Measurements from ENCODE around the gene ZC3H15. TPM values are rescaled to one million over a fixed set of nuclear protein-coding genes. Genes with fewer than 3 reads are reported as not detected.

The ZC3H15 gene
- total RNA-seq, 1 experiment from 2014 or later = 60.9 TPM

DNA sequence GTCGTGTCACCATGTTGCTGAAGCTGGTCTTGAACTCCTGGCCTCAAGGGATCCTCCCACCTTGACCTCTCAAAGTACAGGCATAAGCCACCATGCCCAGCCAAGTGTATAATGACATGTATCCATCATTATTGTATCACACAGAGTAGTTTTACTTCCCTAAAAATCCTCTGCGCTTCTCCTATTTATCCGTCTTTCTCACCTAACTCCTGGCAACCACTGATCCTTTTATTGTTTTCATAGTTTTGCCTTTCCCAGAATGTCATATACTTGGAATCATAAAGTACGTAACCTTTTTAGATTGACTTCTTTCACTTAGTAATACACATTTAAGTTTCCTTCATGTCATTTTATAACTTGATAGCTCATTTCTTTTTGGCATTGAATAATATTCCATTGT, 51.0 kb downstream of the ZC3H15 start:
- Mint-ChIP-seq H3K36me3 (no peaks in the 10 kb centered on the region), H3K27ac (no peak overlapping the region), H3K4me1 (peaks cover 14% of the 10 kb centered on the region), H3K9me3 (no peaks in the 10 kb centered on the region), H3K27me3 (ENCODE audit: low read depth) (no peaks in the 10 kb centered on the region; the same call in 1 of the 2 replicates), H3K4me3 (no peak overlapping the region)
- CTCF ChIA-PET = no interaction called here
- no peak for DNase-seq (ENCODE audit: low spot score)
- POLR2A ChIA-PET = no interaction called here
- no peak for ATAC-seq
- TF ChIP-seq, protein P1, sequence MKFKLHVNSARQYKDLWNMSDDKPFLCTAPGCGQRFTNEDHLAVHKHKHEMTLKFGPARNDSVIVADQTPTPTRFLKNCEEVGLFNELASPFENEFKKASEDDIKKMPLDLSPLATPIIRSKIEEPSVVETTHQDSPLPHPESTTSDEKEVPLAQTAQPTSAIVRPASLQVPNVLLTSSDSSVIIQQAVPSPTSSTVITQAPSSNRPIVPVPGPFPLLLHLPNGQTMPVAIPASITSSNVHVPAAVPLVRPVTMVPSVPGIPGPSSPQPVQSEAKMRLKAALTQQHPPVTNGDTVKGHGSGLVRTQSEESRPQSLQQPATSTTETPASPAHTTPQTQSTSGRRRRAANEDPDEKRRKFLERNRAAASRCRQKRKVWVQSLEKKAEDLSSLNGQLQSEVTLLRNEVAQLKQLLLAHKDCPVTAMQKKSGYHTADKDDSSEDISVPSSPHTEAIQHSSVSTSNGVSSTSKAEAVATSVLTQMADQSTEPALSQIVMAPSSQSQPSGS (CRISPR knock-in tag; IDR thresholded peaks at IDR 0.05; ENCODE audit: borderline replicate concordance, low read depth) = no peak
- TF ChIP-seq, protein P2, sequence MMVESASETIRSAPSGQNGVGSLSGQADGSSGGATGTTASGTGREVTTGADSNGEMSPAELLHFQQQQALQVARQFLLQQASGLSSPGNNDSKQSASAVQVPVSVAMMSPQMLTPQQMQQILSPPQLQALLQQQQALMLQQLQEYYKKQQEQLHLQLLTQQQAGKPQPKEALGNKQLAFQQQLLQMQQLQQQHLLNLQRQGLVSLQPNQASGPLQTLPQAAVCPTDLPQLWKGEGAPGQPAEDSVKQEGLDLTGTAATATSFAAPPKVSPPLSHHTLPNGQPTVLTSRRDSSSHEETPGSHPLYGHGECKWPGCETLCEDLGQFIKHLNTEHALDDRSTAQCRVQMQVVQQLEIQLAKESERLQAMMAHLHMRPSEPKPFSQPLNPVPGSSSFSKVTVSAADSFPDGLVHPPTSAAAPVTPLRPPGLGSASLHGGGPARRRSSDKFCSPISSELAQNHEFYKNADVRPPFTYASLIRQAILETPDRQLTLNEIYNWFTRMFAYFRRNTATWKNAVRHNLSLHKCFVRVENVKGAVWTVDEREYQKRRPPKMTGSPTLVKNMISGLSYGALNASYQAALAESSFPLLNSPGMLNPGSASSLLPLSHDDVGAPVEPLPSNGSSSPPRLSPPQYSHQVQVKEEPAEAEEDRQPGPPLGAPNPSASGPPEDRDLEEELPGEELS (CRISPR knock-in tag; IDR thresholded peaks at IDR 0.05) = no peak
- TF ChIP-seq, protein P3, sequence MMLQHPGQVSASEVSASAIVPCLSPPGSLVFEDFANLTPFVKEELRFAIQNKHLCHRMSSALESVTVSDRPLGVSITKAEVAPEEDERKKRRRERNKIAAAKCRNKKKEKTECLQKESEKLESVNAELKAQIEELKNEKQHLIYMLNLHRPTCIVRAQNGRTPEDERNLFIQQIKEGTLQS (CRISPR knock-in tag; conservative IDR thresholded peaks at IDR 0.05) = no peak
- no peak for TF ChIP-seq MXD4 (CRISPR knock-in tag; IDR thresholded peaks at IDR 0.05; ENCODE audit: borderline replicate concordance)
- TF ChIP-seq, protein P4, sequence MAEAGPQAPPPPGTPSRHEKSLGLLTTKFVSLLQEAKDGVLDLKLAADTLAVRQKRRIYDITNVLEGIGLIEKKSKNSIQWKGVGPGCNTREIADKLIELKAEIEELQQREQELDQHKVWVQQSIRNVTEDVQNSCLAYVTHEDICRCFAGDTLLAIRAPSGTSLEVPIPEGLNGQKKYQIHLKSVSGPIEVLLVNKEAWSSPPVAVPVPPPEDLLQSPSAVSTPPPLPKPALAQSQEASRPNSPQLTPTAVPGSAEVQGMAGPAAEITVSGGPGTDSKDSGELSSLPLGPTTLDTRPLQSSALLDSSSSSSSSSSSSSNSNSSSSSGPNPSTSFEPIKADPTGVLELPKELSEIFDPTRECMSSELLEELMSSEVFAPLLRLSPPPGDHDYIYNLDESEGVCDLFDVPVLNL (CRISPR knock-in tag; IDR thresholded peaks at IDR 0.05; ENCODE audit: borderline replicate concordance, low read depth) = no peak
- TF ChIP-seq FOXJ3 (CRISPR knock-in tag; IDR thresholded peaks at IDR 0.05; ENCODE audit: borderline replicate concordance) = no peak
- no peak for TF ChIP-seq NFATC4 (CRISPR knock-in tag; IDR thresholded peaks at IDR 0.05)
- no peak for TF ChIP-seq ZNF219 (CRISPR knock-in tag; IDR thresholded peaks at IDR 0.05; ENCODE audit: borderline replicate concordance)
- TF ChIP-seq, protein P5, sequence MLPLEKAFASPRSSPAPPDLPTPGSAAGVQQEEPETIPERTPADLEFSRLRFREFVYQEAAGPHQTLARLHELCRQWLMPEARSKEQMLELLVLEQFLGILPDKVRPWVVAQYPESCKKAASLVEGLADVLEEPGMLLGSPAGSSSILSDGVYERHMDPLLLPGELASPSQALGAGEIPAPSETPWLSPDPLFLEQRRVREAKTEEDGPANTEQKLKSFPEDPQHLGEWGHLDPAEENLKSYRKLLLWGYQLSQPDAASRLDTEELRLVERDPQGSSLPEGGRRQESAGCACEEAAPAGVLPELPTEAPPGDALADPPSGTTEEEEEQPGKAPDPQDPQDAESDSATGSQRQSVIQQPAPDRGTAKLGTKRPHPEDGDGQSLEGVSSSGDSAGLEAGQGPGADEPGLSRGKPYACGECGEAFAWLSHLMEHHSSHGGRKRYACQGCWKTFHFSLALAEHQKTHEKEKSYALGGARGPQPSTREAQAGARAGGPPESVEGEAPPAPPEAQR (CRISPR knock-in tag; IDR thresholded peaks at IDR 0.05) = no peak
- no peak for TF ChIP-seq RELA (CRISPR knock-in tag; IDR thresholded peaks at IDR 0.05; ENCODE audit: borderline replicate concordance)
- TF ChIP-seq ZNF232 (CRISPR knock-in tag; IDR thresholded peaks at IDR 0.05) = no peak
- TF ChIP-seq, protein P6, sequence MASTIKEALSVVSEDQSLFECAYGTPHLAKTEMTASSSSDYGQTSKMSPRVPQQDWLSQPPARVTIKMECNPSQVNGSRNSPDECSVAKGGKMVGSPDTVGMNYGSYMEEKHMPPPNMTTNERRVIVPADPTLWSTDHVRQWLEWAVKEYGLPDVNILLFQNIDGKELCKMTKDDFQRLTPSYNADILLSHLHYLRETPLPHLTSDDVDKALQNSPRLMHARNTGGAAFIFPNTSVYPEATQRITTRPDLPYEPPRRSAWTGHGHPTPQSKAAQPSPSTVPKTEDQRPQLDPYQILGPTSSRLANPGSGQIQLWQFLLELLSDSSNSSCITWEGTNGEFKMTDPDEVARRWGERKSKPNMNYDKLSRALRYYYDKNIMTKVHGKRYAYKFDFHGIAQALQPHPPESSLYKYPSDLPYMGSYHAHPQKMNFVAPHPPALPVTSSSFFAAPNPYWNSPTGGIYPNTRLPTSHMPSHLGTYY (CRISPR knock-in tag; IDR thresholded peaks at IDR 0.05) = no peak
- TF ChIP-seq SMAD4 (CRISPR knock-in tag; IDR thresholded peaks at IDR 0.05) = no peak

DNA sequence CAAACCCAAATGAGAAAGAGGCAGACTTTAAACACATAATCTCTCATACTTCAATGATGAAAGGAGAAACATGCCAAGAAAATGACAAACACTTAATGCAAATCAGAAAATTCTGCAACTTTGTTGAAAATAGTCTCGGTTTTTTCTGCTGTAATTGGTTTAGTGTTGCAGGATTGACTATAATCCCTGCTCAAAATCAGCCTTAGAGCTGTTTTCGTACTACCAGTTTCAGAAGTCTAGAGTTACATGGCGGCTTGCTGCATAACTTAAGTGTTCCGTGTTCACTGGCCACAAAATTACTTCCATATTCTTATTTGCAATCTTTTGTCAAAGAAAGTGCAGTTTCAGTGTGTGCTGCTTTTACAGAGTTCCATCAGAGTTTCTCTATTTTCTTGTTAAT, 54.9 kb downstream of the ZC3H15 start:
- no peaks in the 10 kb centered on the region for H3K9me3 Mint-ChIP-seq
- no peak overlapping the region for H3K4me3 Mint-ChIP-seq
- ChIA-PET CTCF (interaction anchor here (0.9 kb wide), 1 partner anchor 100 kb away, joined by 3 read pairs; no protein-coding TSS in a partner anchor), POLR2A (interaction anchor here (0.9 kb wide), 1 partner anchor 39 kb away, joined by 3 read pairs; no protein-coding TSS in a partner anchor)
- no peak overlapping the region for H3K27ac Mint-ChIP-seq
- ATAC-seq = no peak
- no peaks in the 10 kb centered on the region for H3K36me3 Mint-ChIP-seq
- DNase-seq (ENCODE audit: low spot score) = no peak
- peaks cover 16% of the 10 kb centered on the region for H3K4me1 Mint-ChIP-seq
- H3K27me3 Mint-ChIP-seq (ENCODE audit: low read depth) = no peaks in the 10 kb centered on the region; the same call in 1 of the 2 replicates
- TF ChIP-seq ATF1 (CRISPR knock-in tag; IDR thresholded peaks at IDR 0.05) (no peak), RELA (CRISPR knock-in tag; IDR thresholded peaks at IDR 0.05; ENCODE audit: borderline replicate concordance) (no peak), ZBTB21 (CRISPR knock-in tag; IDR thresholded peaks at IDR 0.05; ENCODE audit: borderline replicate concordance) (no peak)
- TF ChIP-seq, protein P6 (CRISPR knock-in tag; IDR thresholded peaks at IDR 0.05) = no peak
- TF ChIP-seq, protein P3 (CRISPR knock-in tag; conservative IDR thresholded peaks at IDR 0.05) = no peak
- TF ChIP-seq, protein P7, sequence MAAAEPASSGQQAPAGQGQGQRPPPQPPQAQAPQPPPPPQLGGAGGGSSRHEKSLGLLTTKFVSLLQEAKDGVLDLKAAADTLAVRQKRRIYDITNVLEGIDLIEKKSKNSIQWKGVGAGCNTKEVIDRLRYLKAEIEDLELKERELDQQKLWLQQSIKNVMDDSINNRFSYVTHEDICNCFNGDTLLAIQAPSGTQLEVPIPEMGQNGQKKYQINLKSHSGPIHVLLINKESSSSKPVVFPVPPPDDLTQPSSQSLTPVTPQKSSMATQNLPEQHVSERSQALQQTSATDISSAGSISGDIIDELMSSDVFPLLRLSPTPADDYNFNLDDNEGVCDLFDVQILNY (CRISPR knock-in tag; IDR thresholded peaks at IDR 0.05) = no peak
- TF ChIP-seq, protein P8, sequence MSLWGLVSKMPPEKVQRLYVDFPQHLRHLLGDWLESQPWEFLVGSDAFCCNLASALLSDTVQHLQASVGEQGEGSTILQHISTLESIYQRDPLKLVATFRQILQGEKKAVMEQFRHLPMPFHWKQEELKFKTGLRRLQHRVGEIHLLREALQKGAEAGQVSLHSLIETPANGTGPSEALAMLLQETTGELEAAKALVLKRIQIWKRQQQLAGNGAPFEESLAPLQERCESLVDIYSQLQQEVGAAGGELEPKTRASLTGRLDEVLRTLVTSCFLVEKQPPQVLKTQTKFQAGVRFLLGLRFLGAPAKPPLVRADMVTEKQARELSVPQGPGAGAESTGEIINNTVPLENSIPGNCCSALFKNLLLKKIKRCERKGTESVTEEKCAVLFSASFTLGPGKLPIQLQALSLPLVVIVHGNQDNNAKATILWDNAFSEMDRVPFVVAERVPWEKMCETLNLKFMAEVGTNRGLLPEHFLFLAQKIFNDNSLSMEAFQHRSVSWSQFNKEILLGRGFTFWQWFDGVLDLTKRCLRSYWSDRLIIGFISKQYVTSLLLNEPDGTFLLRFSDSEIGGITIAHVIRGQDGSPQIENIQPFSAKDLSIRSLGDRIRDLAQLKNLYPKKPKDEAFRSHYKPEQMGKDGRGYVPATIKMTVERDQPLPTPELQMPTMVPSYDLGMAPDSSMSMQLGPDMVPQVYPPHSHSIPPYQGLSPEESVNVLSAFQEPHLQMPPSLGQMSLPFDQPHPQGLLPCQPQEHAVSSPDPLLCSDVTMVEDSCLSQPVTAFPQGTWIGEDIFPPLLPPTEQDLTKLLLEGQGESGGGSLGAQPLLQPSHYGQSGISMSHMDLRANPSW (CRISPR knock-in tag; conservative IDR thresholded peaks at IDR 0.05; ENCODE audit: low read depth) = no peak
- TF ChIP-seq, protein P9, sequence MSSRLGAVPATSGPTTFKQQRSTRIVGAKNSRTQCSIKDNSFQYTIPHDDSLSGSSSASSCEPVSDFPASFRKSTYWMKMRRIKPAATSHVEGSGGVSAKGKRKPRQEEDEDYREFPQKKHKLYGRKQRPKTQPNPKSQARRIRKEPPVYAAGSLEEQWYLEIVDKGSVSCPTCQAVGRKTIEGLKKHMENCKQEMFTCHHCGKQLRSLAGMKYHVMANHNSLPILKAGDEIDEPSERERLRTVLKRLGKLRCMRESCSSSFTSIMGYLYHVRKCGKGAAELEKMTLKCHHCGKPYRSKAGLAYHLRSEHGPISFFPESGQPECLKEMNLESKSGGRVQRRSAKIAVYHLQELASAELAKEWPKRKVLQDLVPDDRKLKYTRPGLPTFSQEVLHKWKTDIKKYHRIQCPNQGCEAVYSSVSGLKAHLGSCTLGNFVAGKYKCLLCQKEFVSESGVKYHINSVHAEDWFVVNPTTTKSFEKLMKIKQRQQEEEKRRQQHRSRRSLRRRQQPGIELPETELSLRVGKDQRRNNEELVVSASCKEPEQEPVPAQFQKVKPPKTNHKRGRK (CRISPR knock-in tag; IDR thresholded peaks at IDR 0.05; ENCODE audit: borderline replicate concordance) = no peak
